ENCODE data around the gene ATP8B1.

DNA sequence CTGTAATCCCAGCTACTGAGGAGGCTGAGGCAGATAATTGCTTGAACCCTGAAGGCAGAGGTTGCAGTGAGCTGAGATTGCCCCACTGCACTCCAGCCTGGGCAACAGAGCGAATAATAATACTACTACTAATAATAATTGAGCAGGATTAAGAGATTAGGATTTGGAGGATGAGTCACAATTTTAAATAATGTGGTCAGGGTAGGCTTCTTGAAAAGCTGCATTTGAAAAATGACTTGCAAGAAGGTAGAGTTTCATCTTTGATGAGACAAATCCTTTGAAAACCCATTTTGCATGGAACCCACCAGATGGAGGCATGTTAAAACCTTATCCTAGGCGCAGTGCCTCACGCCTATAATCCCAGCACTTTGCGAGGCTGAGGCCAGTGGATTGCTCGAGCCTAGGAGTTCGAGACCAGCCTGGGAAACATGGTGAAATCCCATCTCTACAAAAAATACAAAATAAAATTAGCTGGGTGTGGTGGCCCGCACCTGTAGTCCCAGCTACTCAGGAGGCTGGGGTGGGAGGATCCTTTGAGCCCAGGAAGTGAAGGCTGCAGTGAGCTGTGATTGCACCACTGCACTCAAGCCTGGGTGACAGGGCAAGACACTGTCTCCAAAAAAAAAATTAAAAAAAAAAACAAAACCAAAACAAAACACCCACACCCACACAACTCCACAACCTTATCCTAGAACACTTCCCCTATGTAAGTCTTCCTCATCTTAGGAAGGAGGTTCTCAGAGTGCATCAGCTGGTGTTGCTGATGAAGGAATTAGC lies 3.3 kb upstream of the ATP8B1 start:
- no peak for TF ChIP-seq EZH2 (IDR thresholded peaks at IDR 0.05)
- TF ChIP-seq, protein P1, sequence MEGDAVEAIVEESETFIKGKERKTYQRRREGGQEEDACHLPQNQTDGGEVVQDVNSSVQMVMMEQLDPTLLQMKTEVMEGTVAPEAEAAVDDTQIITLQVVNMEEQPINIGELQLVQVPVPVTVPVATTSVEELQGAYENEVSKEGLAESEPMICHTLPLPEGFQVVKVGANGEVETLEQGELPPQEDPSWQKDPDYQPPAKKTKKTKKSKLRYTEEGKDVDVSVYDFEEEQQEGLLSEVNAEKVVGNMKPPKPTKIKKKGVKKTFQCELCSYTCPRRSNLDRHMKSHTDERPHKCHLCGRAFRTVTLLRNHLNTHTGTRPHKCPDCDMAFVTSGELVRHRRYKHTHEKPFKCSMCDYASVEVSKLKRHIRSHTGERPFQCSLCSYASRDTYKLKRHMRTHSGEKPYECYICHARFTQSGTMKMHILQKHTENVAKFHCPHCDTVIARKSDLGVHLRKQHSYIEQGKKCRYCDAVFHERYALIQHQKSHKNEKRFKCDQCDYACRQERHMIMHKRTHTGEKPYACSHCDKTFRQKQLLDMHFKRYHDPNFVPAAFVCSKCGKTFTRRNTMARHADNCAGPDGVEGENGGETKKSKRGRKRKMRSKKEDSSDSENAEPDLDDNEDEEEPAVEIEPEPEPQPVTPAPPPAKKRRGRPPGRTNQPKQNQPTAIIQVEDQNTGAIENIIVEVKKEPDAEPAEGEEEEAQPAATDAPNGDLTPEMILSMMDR (IDR thresholded peaks at IDR 0.05): no peak
